ENCODE results near the gene CROCC2.

DNA sequence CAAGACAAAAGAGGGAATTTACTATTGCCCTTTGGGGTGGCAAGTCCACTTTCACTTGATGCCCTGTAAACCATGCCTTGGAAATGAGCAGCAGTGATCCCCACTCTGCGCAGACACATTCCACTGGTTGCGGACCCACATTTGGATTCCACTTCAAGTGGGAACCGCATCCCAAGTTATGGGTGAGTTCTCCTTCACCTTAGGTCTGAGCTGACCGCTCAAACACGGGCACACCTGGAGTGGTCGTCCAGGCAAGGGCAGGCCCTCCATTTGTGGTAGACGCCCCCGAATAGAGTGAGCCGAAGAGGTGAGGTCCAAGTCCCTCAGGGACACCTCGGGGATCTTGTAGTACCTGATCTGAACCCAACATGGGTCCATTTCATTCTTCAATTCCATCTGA lies 47.3 kb upstream of the CROCC2 start:
- TF ChIP-seq EP300 (IDR thresholded peaks at IDR 0.05) (no peak), POLR2A (IDR thresholded peaks at IDR 0.05) (no peak), POLR2AphosphoS5 (IDR thresholded peaks at IDR 0.05) (no peak)
- TF ChIP-seq, protein P1, sequence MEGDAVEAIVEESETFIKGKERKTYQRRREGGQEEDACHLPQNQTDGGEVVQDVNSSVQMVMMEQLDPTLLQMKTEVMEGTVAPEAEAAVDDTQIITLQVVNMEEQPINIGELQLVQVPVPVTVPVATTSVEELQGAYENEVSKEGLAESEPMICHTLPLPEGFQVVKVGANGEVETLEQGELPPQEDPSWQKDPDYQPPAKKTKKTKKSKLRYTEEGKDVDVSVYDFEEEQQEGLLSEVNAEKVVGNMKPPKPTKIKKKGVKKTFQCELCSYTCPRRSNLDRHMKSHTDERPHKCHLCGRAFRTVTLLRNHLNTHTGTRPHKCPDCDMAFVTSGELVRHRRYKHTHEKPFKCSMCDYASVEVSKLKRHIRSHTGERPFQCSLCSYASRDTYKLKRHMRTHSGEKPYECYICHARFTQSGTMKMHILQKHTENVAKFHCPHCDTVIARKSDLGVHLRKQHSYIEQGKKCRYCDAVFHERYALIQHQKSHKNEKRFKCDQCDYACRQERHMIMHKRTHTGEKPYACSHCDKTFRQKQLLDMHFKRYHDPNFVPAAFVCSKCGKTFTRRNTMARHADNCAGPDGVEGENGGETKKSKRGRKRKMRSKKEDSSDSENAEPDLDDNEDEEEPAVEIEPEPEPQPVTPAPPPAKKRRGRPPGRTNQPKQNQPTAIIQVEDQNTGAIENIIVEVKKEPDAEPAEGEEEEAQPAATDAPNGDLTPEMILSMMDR (IDR thresholded peaks at IDR 0.05): no peak
